A549 (cell line): ENCODE results near the gene SUSD3. TPM values are rescaled to one million over a fixed set of nuclear protein-coding genes. Genes with fewer than 3 reads are reported as not detected.

Experiments used
- ATAC-seq, 2 experiments: fragments of 200-7000 bp in 1 of 2; fragments of >200 bp in 1 of 2; cut with Nextera tagmentation in 1 of 2; cut with Tn5 transposase in 1 of 2; 3 replicates each; pipeline versions ENCODE4 v1.8.0 to v1.9.1; 2018 to 2020; ENCODE audit warnings: mild to moderate bottlenecking in 1 of 2, moderate library complexity in 1 of 2
- CTCF ChIA-PET: fragments of 300-600 bp; sonication (Branson Sonifier 250); formaldehyde crosslinking; extraction: SDS; loops from one replicate; lab custom pipeline; 2021; ENCODE audit warnings: antibody characterized with exemption, inconsistent platforms; lab: Yijun Ruan, JAX
- POLR2A ChIA-PET: fragments of 350-600 bp; formaldehyde crosslinking; extraction: SDS; loops from one replicate; lab custom pipeline; 2021; ENCODE audit warnings: antibody characterized with exemption, inconsistent platforms; lab: Yijun Ruan, JAX
- DNase-seq, 2 experiments: peaks; one replicate each; pipeline versions ENCODE4 v3.0.0 to v3.0.0-alpha.2; 2011 to 2016; ENCODE audit warnings: low read depth in 1 of 2, low spot score in 1 of 2
- FAIRE-seq: peaks from 2 replicates; lab custom pipeline; 2011; peaks lifted over from hg19 to GRCh38; lab: Jason Lieb, UNC
- H3K27ac ChIP-seq, 2 experiments: fragments of >200 bp; sonication (Bioruptor Twin); formaldehyde crosslinking; 3 replicates each; pipeline ENCODE4 v1.5.1; 2016 to 2017
- H3K4me1 ChIP-seq: fragments of >200 bp; sonication (Bioruptor Twin); formaldehyde crosslinking; 3 replicates; pipeline ENCODE4 v1.6.1; 2016
- H3K4me2 ChIP-seq: fragments of >200 bp; sonication (Bioruptor Twin); formaldehyde crosslinking; 3 replicates; pipeline ENCODE4 v1.6.1; 2016
- H3K4me3 ChIP-seq: fragments of >200 bp; sonication (Bioruptor Twin); formaldehyde crosslinking; 3 replicates; pipeline ENCODE4 v1.5.1; 2016
- H3K9me3 ChIP-seq: fragments of >200 bp; sonication (Bioruptor Twin); formaldehyde crosslinking; 3 replicates; pipeline ENCODE4 v1.6.1; 2016
- BHLHE40 ChIP-seq: IDR thresholded peaks from 2 replicates; pipeline ENCODE4 v1.6.1; 2012; ENCODE audit warnings: low read depth, low read length, inconsistent platforms
- CBX8 ChIP-seq: fragments of 200-600 bp; sonication (generic); IDR thresholded peaks from 2 replicates; pipeline ENCODE4 v1.6.1; 2016
- EP300 ChIP-seq, 2 experiments: fragments of >200 bp; sonication (Bioruptor Twin); formaldehyde crosslinking; IDR thresholded peaks; 2 replicates in 1 of 2; 3 replicates in 1 of 2; pipeline ENCODE4 v1.6.1; 2016 to 2017
- FOSB ChIP-seq: fragments of 250-450 bp; sonication (Bioruptor Pico); IDR thresholded peaks from 2 replicates; pipeline ENCODE4 v1.5.0; 2020; ENCODE audit warnings: mild to moderate bottlenecking, moderate library complexity
- HOXA7 ChIP-seq: fragments of 250-450 bp; sonication (Bioruptor Pico); IDR thresholded peaks from 2 replicates; pipeline ENCODE4 v1.5.0; 2020; ENCODE audit warnings: mild to moderate bottlenecking, moderate library complexity
- JUN ChIP-seq, 2 experiments: fragments of >200 bp; sonication (Bioruptor Twin); formaldehyde crosslinking; IDR thresholded peaks; 2 replicates in 1 of 2; 3 replicates in 1 of 2; pipeline ENCODE4 v1.6.1; 2016 to 2017
- JUNB ChIP-seq: fragments of >200 bp; sonication (Bioruptor Twin); formaldehyde crosslinking; IDR thresholded peaks from 2 replicates; pipeline ENCODE4 v1.6.1; 2016
- PHF8 ChIP-seq: fragments of 200-600 bp; sonication (generic); IDR thresholded peaks from 2 replicates; pipeline ENCODE4 v1.6.1; 2016; ENCODE audit warnings: low read depth, mild to moderate bottlenecking, antibody characterized with exemption, moderate library complexity, borderline replicate concordance
- POLR2AphosphoS2 ChIP-seq: conservative IDR thresholded peaks from 2 replicates; pipeline ENCODE4 v1.6.1; 2012; ENCODE audit warnings: low read length, improper control_type of control experiment, inconsistent platforms
- RNF2 ChIP-seq: fragments of 200-600 bp; sonication (generic); IDR thresholded peaks from 2 replicates; pipeline ENCODE4 v1.6.1; 2016; ENCODE audit warnings: low read depth, mild to moderate bottlenecking, antibody characterized with exemption, moderate library complexity, borderline replicate concordance
- SREBF2 ChIP-seq: fragments of 450-650 bp; IDR thresholded peaks from 2 replicates; pipeline ENCODE4 v1.6.1; 2014; ENCODE audit warnings: mild to moderate bottlenecking, moderate library complexity
- ZC3H11A ChIP-seq: fragments of 450-650 bp; IDR thresholded peaks from 2 replicates; pipeline ENCODE4 v1.6.1; 2014; ENCODE audit warnings: antibody characterized with exemption, mild to moderate bottlenecking
- ZFP36 ChIP-seq: fragments of 450-650 bp; IDR thresholded peaks from 2 replicates; pipeline ENCODE4 v1.6.1; 2014; ENCODE audit warnings: borderline replicate concordance; ENCODE audit not compliant: partially characterized antibody
- WGBS: methylation state at CpG from one replicate; pipeline ENCODE4 v1.1.6; 2017; ENCODE audit errors: missing lambda C conversion rate; 5-methylcytosine and 5-hydroxymethylcytosine counted together
- polyA plus RNA-seq, 4 experiments: library from polyadenylated mRNA; depleted of rRNA in 3 of 4; stranded (reverse); fragments of >200 nt; fragmentation: RNase III in 1 of 4; extraction: RNeasy Plus Mini Kit Qiagen cat#74134 plus additional on column Dnase treatment in 1 of 4; gene quantifications; 2 replicates in 3 of 4; 3 replicates in 1 of 4; pipeline ENCODE4 v1.2.3, GENCODE V29; 2011 to 2017
- TF ChIP-seq, protein P1 (sequence below): fragments of 150-350 bp; IDR thresholded peaks from 2 replicates; pipeline ENCODE4 v1.6.1; 2014; ENCODE audit warnings: low read depth, mild to moderate bottlenecking, low read length
- TF ChIP-seq, protein P2 (sequence below): fragments of >200 bp; sonication (Bioruptor Twin); formaldehyde crosslinking; IDR thresholded peaks from 3 replicates; pipeline ENCODE4 v1.5.1; 2016
- TF ChIP-seq, protein P3 (sequence below): fragments of >200 bp; sonication (Bioruptor Twin); formaldehyde crosslinking; IDR thresholded peaks from 2 replicates; pipeline ENCODE4 v1.6.1; 2016
- TF ChIP-seq, protein P4 (sequence below): IDR thresholded peaks from 2 replicates; pipeline ENCODE4 v1.6.1; 2012
- TF ChIP-seq, protein P5 (sequence below): fragments of 200-600 bp; sonication (generic); IDR thresholded peaks from 2 replicates; pipeline ENCODE4 v1.6.1; 2016; ENCODE audit warnings: antibody characterized with exemption, mild to moderate bottlenecking, moderate library complexity
- TF ChIP-seq, protein P6 (sequence below): IDR thresholded peaks from 2 replicates; pipeline ENCODE4 v1.6.1; 2012

SUSD3 gene
- polyA plus RNA-seq, 2 of the 4 experiments (the other 2 are of a cell fraction): 0.27 to 0.34 TPM

DNA sequence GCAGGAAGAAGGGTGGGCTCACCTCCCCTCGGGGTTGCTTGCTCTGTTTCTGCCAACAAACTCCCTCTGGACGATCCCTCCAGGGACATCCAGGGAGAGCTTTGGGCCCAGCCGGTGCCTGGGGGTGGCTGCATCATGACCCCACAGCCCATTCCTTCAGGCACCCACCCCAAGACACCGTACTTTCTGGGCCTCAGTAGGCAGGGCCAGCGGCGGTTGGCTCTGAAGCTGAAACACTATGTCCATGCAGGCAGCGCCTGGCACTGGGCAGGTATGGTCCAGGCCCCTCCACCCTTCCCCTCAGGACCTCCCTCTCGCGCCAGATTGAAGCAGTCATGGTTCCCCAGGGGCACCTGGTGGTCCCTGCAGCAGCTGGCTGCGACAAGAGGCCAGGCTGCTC lies 18.5 kb upstream of the SUSD3 start:
- FAIRE-seq (no peak), DNase-seq (no peak), ATAC-seq (no peak)
- 66% methylated on average over 7 of the region's 10 CpGs for whole genome bisulfite sequencing
- ChIA-PET CTCF (interaction anchor here (0.7 to 3.2 kb wide), 3 partner anchors 36 to 121 kb away, joined by 3 to 22 read pairs (median 7); no protein-coding TSS in a partner anchor), POLR2A (no interaction called here)
- H3K4me3 ChIP-seq: no peak overlapping the region
- no peak for TF ChIP-seq PHF8
- TF ChIP-seq, protein P1, sequence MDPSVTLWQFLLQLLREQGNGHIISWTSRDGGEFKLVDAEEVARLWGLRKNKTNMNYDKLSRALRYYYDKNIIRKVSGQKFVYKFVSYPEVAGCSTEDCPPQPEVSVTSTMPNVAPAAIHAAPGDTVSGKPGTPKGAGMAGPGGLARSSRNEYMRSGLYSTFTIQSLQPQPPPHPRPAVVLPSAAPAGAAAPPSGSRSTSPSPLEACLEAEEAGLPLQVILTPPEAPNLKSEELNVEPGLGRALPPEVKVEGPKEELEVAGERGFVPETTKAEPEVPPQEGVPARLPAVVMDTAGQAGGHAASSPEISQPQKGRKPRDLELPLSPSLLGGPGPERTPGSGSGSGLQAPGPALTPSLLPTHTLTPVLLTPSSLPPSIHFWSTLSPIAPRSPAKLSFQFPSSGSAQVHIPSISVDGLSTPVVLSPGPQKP: no peak
- H3K27ac ChIP-seq: no peak overlapping the region
- no peaks in the 10 kb centered on the region for H3K9me3 ChIP-seq
- H3K4me1 ChIP-seq: no peaks in the 10 kb centered on the region
- no peak overlapping the region for H3K4me2 ChIP-seq

DNA sequence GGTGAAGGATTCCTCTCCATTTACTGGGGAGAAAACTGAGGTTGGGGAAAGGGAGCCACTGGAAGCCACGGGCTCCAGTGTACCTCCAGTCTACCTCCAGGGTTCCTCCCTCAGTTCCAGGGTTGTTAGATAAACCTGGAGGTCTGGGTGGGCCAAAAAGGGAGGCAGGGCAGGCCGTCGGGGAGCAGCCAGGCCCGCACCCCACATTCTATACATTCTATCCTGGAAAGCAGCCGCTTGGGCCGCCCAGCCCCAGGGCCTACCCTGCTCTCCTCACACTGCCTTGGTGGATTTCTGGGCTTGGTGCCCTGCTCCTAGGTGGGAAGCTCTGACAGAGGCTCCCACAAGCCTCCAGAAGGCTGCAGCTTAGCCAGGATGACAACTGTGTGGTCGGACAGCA lies 18.1 kb upstream of the SUSD3 start:
- CTCF ChIA-PET: interaction anchor here (0.6 to 3.2 kb wide), 4 partner anchors 36 to 291 kb away, joined by 3 to 22 read pairs (median 5); no protein-coding TSS in a partner anchor
- H3K4me2 ChIP-seq: no peak overlapping the region
- no peak overlapping the region for H3K4me3 ChIP-seq
- H3K27ac ChIP-seq: no peak overlapping the region
- TF ChIP-seq HOXA7 (CRISPR knock-in tag): no peak
- no peak for TF ChIP-seq EP300 (IDR thresholded peaks at IDR 0.05)
- no peak for TF ChIP-seq JUNB
- TF ChIP-seq RNF2: no peak
- no peak for TF ChIP-seq PHF8
- TF ChIP-seq, protein P2, sequence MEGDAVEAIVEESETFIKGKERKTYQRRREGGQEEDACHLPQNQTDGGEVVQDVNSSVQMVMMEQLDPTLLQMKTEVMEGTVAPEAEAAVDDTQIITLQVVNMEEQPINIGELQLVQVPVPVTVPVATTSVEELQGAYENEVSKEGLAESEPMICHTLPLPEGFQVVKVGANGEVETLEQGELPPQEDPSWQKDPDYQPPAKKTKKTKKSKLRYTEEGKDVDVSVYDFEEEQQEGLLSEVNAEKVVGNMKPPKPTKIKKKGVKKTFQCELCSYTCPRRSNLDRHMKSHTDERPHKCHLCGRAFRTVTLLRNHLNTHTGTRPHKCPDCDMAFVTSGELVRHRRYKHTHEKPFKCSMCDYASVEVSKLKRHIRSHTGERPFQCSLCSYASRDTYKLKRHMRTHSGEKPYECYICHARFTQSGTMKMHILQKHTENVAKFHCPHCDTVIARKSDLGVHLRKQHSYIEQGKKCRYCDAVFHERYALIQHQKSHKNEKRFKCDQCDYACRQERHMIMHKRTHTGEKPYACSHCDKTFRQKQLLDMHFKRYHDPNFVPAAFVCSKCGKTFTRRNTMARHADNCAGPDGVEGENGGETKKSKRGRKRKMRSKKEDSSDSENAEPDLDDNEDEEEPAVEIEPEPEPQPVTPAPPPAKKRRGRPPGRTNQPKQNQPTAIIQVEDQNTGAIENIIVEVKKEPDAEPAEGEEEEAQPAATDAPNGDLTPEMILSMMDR: no peak
- no peak for TF ChIP-seq BHLHE40
- no peak for TF ChIP-seq FOSB (CRISPR knock-in tag)
- TF ChIP-seq, protein P1: no peak
- TF ChIP-seq, protein P3, sequence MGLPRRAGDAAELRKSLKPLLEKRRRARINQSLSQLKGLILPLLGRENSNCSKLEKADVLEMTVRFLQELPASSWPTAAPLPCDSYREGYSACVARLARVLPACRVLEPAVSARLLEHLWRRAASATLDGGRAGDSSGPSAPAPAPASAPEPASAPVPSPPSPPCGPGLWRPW: no peak
- TF ChIP-seq, protein P4, sequence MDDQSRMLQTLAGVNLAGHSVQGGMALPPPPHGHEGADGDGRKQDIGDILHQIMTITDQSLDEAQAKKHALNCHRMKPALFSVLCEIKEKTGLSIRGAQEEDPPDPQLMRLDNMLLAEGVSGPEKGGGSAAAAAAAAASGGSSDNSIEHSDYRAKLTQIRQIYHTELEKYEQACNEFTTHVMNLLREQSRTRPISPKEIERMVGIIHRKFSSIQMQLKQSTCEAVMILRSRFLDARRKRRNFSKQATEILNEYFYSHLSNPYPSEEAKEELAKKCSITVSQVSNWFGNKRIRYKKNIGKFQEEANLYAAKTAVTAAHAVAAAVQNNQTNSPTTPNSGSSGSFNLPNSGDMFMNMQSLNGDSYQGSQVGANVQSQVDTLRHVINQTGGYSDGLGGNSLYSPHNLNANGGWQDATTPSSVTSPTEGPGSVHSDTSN: no peak
- TF ChIP-seq, protein P5, sequence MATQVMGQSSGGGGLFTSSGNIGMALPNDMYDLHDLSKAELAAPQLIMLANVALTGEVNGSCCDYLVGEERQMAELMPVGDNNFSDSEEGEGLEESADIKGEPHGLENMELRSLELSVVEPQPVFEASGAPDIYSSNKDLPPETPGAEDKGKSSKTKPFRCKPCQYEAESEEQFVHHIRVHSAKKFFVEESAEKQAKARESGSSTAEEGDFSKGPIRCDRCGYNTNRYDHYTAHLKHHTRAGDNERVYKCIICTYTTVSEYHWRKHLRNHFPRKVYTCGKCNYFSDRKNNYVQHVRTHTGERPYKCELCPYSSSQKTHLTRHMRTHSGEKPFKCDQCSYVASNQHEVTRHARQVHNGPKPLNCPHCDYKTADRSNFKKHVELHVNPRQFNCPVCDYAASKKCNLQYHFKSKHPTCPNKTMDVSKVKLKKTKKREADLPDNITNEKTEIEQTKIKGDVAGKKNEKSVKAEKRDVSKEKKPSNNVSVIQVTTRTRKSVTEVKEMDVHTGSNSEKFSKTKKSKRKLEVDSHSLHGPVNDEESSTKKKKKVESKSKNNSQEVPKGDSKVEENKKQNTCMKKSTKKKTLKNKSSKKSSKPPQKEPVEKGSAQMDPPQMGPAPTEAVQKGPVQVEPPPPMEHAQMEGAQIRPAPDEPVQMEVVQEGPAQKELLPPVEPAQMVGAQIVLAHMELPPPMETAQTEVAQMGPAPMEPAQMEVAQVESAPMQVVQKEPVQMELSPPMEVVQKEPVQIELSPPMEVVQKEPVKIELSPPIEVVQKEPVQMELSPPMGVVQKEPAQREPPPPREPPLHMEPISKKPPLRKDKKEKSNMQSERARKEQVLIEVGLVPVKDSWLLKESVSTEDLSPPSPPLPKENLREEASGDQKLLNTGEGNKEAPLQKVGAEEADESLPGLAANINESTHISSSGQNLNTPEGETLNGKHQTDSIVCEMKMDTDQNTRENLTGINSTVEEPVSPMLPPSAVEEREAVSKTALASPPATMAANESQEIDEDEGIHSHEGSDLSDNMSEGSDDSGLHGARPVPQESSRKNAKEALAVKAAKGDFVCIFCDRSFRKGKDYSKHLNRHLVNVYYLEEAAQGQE: no peak
- no peak for TF ChIP-seq CBX8
- no peak for TF ChIP-seq SREBF2
- TF ChIP-seq POLR2AphosphoS2: no peak
- TF ChIP-seq JUN (IDR thresholded peaks at IDR 0.05): no peak
- TF ChIP-seq ZFP36: no peak
- no peak for TF ChIP-seq ZC3H11A
- TF ChIP-seq, protein P6, sequence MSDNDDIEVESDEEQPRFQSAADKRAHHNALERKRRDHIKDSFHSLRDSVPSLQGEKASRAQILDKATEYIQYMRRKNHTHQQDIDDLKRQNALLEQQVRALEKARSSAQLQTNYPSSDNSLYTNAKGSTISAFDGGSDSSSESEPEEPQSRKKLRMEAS: no peak
- TF ChIP-seq, all 56 proteins: peak for 0
- Histone ChIP-seq H3K4me1 (no peaks in the 10 kb centered on the region), H3K9me3 (no peaks in the 10 kb centered on the region)
- WGBS: 86% methylated on average over 7 of the region's 7 CpGs
- POLR2A ChIA-PET: no interaction called here
- FAIRE-seq (no peak), ATAC-seq (no peak), DNase-seq (no peak)
